GM23248 (cell line): ENCODE results near the gene ULBP1.

Experiments used
- EZH2 ChIP-seq: fragments of 200-600 bp; sonication (generic); IDR thresholded peaks from 2 replicates; pipeline ENCODE4 v1.6.1; 2018; ENCODE audit warnings: antibody characterized with exemption, mild to moderate bottlenecking; ENCODE audit not compliant: insufficient read depth, poor library complexity, severe bottlenecking
- EZH2phosphoT487 ChIP-seq: fragments of 200-600 bp; sonication (generic); IDR thresholded peaks from 2 replicates; pipeline ENCODE4 v1.6.1; 2018; ENCODE audit warnings: antibody characterized with exemption, moderate library complexity, mild to moderate bottlenecking, low read depth; ENCODE audit not compliant: insufficient read depth

DNA sequence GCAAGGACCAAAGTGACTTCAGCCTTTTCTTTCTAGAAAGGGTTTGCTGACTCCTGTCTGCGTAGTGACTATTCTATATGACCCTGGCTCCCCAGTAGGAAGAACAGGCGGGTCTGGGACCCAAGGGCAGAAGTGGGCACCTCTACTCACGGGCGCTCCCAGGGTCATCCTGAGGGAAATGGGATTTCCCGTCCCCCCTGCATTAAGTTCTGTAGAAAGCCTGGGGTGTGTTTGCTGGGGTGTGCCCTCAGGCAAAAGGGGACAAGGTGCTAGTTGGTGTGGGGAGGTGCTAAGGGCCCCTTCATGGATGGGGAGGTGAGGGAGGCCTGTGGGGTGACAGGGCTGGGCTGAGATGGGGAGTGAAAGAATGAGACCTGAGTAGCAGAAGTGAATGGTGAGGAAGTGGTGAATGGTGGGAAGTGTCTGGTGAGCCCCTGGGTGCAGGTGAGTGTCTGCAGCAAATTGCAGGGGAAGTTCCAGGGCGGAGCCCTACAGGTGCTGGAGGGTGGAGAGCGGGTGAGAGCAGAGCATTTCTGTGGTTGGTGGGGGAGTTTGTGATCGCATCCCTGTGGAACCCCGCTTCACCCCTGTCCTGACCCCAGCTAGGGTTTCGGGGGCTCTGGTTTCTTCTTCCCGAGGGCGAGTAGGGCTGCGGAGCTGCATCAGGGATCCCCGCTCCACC lies 40.5 kb downstream of the ULBP1 start:
- no peak for TF ChIP-seq EZH2
- no peak for TF ChIP-seq EZH2phosphoT487
